Left lung (tissue), 10 donors: ENCODE measurements around the gene FGF22. TPM values are rescaled to one million over a fixed set of nuclear protein-coding genes. Genes with fewer than 3 reads are reported as not detected.
"Not testable (repeated sequence)": the region's sequence is repeated elsewhere in the genome, so short reads cannot be mapped to it uniquely, and the experiment has no call there.

ENCODE experiments used
- ATAC-seq: fragments of 200-7000 bp; cut with Tn5 transposase; one replicate; pipeline ENCODE4 v1.9.1; 2020; ENCODE audit warnings: moderate library complexity
- DNase-seq, 4 donors: peaks; one replicate each; pipeline ENCODE4 v3.0.0-alpha.2; 2013 to 2020
- H3K27ac ChIP-seq, 2 donors: fragments of 200-600 bp; sonication (generic) in 1 of 2; one replicate each; pipeline versions ENCODE4 v1.5.0 to v1.8.0; 2020 to 2021
- H3K27me3 ChIP-seq, 2 donors: fragments of 200-600 bp; sonication (generic) in 1 of 2; one replicate each; pipeline versions ENCODE4 v1.5.0 to v1.8.0; 2020 to 2021
- H3K36me3 ChIP-seq, 2 donors: fragments of 200-600 bp; sonication (generic) in 1 of 2; one replicate each; pipeline versions ENCODE4 v1.5.0 to v1.8.0; 2020 to 2021
- H3K4me1 ChIP-seq, 2 donors: fragments of 200-600 bp; one replicate each; pipeline ENCODE4 v1.8.0; 2021
- H3K4me3 ChIP-seq, 2 donors: fragments of 200-600 bp; sonication (generic) in 1 of 2; one replicate each; pipeline versions ENCODE4 v1.5.0 to v1.8.0; 2020 to 2021; ENCODE audit warnings: mild to moderate bottlenecking in 1 of 2
- H3K9me3 ChIP-seq, 2 donors: fragments of 200-600 bp; sonication (generic) in 1 of 2; one replicate each; pipeline versions ENCODE4 v1.5.0 to v1.8.0; 2020 to 2021
- intact Hi-C, 2 donors: fragments of 100-400 bp; cut with DNase I; formaldehyde crosslinking; loops; one replicate each; pipeline versions ENCODE4 v1.11.2 to v1.14.2; 2022
- polyA plus RNA-seq, 6 donors: library from polyadenylated mRNA; unstranded; fragments of 120-200 nt; gene quantifications; one replicate each; pipeline ENCODE4 v1.2.1, GENCODE V29; 2013; ENCODE audit not compliant: insufficient read length in 6 of 6
- total RNA-seq, 2 donors: library from RNA; stranded (reverse); fragmentation: NEBNext Ultra II Directional; extraction: Animal tissue kit (Norgen Biotek cat#: 25700); gene quantifications; one replicate each; pipeline ENCODE4 v1.2.1, GENCODE V29; 2021
- TF ChIP-seq, protein P1 (sequence below), 2 donors: fragments of 200-600 bp; sonication (generic) in 1 of 2; IDR thresholded peaks; one replicate each; pipeline versions ENCODE4 v1.5.0 to v1.8.0; 2021; ENCODE audit warnings: antibody characterized with exemption in 2 of 2
- donor health status: DM: no; HTN: yes; CAD: no.
- donor health status: DM: no; HTN: no; CAD: no.

FGF22 gene
- total and polyA plus RNA-seq, 8 donors = 0.21 to 0.48 (median 0.30) TPM

GRCh38 chr19:596263-596655 is 43.4 kb upstream of the FGF22 start:
- no peak overlapping the region for H3K27ac ChIP-seq
- no peak for ATAC-seq
- DNase-seq = no peak
- peaks cover 0 to 1% of the 10 kb centered on the region in 2 donors for H3K9me3 ChIP-seq
- H3K36me3 ChIP-seq = no peaks in the 10 kb centered on the region
- H3K4me3 ChIP-seq = no peak overlapping the region
- H3K4me1 ChIP-seq = no peaks in the 10 kb centered on the region
- TF ChIP-seq, protein P1, sequence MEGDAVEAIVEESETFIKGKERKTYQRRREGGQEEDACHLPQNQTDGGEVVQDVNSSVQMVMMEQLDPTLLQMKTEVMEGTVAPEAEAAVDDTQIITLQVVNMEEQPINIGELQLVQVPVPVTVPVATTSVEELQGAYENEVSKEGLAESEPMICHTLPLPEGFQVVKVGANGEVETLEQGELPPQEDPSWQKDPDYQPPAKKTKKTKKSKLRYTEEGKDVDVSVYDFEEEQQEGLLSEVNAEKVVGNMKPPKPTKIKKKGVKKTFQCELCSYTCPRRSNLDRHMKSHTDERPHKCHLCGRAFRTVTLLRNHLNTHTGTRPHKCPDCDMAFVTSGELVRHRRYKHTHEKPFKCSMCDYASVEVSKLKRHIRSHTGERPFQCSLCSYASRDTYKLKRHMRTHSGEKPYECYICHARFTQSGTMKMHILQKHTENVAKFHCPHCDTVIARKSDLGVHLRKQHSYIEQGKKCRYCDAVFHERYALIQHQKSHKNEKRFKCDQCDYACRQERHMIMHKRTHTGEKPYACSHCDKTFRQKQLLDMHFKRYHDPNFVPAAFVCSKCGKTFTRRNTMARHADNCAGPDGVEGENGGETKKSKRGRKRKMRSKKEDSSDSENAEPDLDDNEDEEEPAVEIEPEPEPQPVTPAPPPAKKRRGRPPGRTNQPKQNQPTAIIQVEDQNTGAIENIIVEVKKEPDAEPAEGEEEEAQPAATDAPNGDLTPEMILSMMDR (IDR thresholded peaks at IDR 0.05) = no peak
- peaks cover 6 to 58% of the 10 kb centered on the region in 2 donors for H3K27me3 ChIP-seq
- intact Hi-C loops = no loop called here

DNA sequence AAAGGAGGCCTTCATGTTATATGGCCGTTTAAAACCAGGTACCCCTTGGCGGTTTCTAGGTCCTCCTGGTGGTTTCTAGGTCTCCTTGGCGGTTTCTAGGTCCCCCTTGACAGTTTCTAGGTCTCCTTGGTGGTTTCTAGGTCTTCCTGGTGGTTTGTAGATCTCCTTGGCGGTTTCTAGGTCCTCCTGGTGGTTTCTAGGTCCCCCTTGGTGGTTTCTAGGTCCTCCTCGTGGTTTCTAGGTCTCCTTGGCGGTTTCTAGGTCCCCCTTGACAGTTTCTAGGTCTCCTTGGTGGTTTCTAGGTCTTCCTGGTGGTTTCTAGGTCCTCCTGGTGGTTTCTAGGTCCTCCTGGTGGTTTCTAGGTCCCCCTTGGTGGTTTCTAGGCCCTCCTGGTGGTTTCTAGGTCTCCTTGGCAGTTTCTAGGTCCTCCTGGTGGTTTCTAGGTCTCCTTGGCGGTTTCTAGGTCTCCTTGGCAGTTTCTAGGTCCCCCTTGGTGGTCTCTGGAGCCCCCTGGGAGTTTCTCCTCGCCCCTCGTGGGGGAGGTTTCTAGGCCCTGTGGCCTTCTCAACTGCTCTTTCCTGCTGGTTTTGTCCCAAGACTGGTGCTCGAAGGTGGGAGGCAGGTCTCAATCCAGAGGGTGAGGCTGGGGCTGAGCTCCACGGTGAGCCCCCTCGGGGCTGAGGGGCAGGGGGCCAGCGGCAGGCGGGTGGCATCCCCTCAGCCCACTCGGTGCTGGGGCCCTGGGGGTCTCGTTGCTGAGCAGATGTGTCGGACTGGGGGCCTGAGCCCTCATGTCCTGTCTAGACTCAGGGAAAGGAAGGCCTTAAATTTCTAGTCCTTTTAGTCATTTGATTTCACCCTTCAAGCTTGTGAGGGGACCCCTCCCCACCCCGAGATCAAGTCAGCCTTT is 42.0 kb upstream of the FGF22 start:
- no peaks in the 10 kb centered on the region for H3K36me3 ChIP-seq
- no peaks in the 10 kb centered on the region for H3K4me1 ChIP-seq
- TF ChIP-seq, protein P1 (IDR thresholded peaks at IDR 0.05) = no peak
- ATAC-seq (no peak), DNase-seq (no peak)
- H3K27ac ChIP-seq = no peak overlapping the region
- peaks cover 0 to 44% of the 10 kb centered on the region in 2 donors for H3K27me3 ChIP-seq
- intact Hi-C loops = no loop called here
- H3K4me3 ChIP-seq = no peak overlapping the region
- peaks cover 0 to 4% of the 10 kb centered on the region in 2 donors for H3K9me3 ChIP-seq

- intact Hi-C loops = no loop called here
- no peak for ATAC-seq
- no peak overlapping the region for H3K4me3 ChIP-seq
- TF ChIP-seq, protein P1 (IDR thresholded peaks at IDR 0.05) = no peak
- no peaks in the 10 kb centered on the region for H3K36me3 ChIP-seq
- no peak overlapping the region for H3K27ac ChIP-seq
- no peaks in the 10 kb centered on the region for H3K4me1 ChIP-seq
- H3K27me3 ChIP-seq = peaks cover 0 to 9% of the 10 kb centered on the region in 2 donors
- peaks cover 0 to 4% of the 10 kb centered on the region in 2 donors for H3K9me3 ChIP-seq
- no peak for DNase-seq
These were observed 38.4 kb upstream of the FGF22 start for GRCh38 chr19:601310-601709.

- intact Hi-C loops = no loop called here
- DNase-seq (no peak), ATAC-seq (no peak)
- Histone ChIP-seq H3K4me1 (no peaks in the 10 kb centered on the region), H3K9me3 (peaks cover 0 to 4% of the 10 kb centered on the region in 2 donors), H3K27me3 (peaks cover 0 to 4% of the 10 kb centered on the region in 2 donors), H3K36me3 (no peaks in the 10 kb centered on the region), H3K27ac (no peak overlapping the region), H3K4me3 (no peak overlapping the region)
- TF ChIP-seq, protein P1 (IDR thresholded peaks at IDR 0.05) = no peak
These were observed 37.9 kb upstream of the FGF22 start for GRCh38 chr19:601790-602189.

- ATAC-seq (no peak), DNase-seq (no peak)
- Histone ChIP-seq H3K9me3 (peaks cover 0 to 4% of the 10 kb centered on the region in 2 donors), H3K4me1 (no peaks in the 10 kb centered on the region), H3K27ac (no peak overlapping the region), H3K4me3 (no peak overlapping the region), H3K27me3 (no peaks in the 10 kb centered on the region), H3K36me3 (no peaks in the 10 kb centered on the region)
- TF ChIP-seq, protein P1 (IDR thresholded peaks at IDR 0.05) = no peak
- intact Hi-C loops = no loop called here
These were observed 37.0 kb upstream of the FGF22 start for GRCh38 chr19:602391-603301.

DNA sequence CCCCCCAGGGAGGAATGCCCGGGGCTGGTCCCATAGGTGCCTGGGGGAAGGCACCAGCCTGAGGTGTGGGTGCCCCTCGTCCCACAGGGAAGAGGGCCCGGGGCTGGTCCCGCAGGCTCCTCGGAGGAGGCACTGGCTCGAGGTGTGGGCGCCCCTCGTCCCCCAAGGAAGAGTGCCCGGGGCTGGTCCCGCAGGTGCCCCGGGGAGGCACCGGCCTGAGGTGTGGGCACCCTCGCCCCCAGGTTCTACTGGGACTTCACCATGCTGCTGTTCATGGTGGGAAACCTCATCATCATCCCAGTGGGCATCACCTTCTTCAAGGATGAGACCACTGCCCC is 36.4 kb upstream of the FGF22 start:
- H3K4me1 ChIP-seq, intact Hi-C loops, H3K27ac ChIP-seq, H3K27me3 ChIP-seq, H3K9me3 ChIP-seq, ATAC-seq, H3K36me3 ChIP-seq, H3K4me3 ChIP-seq, DNase-seq: not testable (repeated sequence)

DNA sequence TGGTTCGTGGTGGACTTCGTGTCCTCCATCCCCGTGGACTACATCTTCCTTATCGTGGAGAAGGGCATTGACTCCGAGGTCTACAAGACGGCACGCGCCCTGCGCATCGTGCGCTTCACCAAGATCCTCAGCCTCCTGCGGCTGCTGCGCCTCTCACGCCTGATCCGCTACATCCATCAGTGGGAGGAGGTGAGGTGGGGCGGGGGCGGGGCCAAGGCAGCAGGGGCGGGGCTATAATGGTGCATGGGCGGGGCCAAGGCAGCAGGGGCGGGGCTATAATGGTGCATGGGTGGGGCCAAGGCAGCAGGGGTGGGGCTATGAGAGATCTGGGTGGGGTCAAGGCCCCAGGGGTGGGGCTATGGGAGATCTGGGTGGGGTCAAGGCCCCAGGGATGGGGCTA is 35.9 kb upstream of the FGF22 start:
- H3K36me3 ChIP-seq, DNase-seq, H3K4me1 ChIP-seq, ATAC-seq, intact Hi-C loops, H3K4me3 ChIP-seq, H3K27me3 ChIP-seq, H3K9me3 ChIP-seq, H3K27ac ChIP-seq: not testable (repeated sequence)
